Stimulated activated naive CD4-positive, alpha-beta T cell (primary cell): ENCODE data around the gene GAGE12J.
A peak's percentile ranks its signal among the peaks of the same experiment; 100 is the strongest.
"Not testable (repeated sequence)": the region's sequence is repeated elsewhere in the genome, so short reads cannot be mapped to it uniquely, and the experiment has no call there.

Experiments used
- DNase-seq, 6 experiments: peaks; one replicate each; lab custom pipeline; 2025; lab: John Stamatoyannopoulos, UW

GAGE12J gene, protein sequence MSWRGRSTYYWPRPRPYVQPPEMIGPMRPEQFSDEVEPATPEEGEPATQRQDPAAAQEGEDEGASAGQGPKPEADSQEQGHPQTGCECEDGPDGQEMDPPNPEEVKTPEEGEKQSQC

DNA sequence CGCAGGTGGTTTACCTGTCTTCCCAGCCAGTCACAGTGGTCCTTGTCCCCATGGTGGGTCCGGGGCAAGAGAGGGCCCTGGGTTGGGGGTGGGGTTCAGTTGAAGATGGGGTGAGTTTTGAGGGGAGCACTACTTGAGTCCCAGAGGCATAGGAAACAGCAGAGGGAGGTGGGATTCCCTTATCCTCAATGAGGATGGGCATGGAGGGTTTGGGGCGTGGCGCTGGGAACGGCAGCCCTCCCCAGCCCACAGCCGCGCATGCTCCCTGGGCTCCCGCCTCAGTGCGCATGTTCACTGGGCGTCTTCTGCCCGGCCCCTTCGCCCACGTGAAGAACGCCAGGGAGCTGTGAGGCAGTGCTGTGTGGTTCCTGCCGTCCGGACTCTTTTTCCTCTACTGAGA is at the start of gene GAGE12J:
Gene GAGE12J, plus strand, starts transcription at position 301 of the 400 bp plus-strand sequence. CDS start 1,157 bp downstream, outside the sequence.
- not testable (repeated sequence) for DNase-seq

DNA sequence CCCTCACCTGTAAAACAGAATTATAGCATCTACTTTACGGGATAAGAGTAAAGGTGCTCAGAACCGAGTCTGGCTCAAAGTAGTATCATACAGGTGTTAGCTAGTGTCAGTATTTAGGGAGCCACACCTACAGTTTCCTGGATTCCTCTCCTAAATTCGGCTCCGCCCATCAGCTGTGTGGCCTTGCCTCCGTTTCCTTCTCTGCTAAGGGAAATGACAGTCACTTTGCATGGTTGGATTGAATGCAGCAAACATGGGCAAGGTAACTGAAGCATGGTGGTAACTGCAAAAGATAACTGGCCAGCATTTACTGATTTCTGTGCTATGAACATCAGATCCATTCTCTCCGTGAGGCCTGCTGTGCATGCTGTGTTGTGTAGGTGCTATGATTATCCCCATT is 49.4 kb upstream of the GAGE12J start:
- peak in 4 of 6 experiments; percentile 3 to 48 (median 24) for DNase-seq

DNA sequence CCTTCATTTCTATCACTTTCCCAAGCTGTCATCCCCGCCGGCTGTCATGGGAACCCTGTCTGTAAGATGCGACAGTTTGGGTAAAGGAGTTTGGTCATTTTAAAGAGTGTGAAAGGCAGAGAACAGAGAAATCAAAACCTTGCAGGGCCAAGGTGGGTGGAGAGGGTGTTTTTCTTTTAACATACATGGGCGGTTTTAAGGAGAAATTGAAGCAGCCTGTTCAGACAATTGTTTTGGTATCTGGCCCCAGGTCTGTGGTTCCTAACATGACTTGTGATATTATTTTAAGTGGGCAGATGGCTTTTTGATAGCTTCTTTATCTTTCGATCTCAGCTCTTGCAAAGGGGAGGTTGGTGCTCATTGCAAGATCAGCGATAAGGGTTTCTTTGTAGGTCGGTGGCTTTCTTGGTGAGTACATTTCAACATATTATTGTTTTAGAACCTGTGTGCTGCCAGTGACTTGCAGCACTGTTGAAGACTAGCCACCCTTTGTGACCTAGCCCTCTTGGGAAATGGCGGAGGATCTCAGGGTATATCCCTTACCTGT is 48.6 kb upstream of the GAGE12J start:
- peak in 5 of 6 experiments; percentile 2 to 57 (median 42) for DNase-seq

DNA sequence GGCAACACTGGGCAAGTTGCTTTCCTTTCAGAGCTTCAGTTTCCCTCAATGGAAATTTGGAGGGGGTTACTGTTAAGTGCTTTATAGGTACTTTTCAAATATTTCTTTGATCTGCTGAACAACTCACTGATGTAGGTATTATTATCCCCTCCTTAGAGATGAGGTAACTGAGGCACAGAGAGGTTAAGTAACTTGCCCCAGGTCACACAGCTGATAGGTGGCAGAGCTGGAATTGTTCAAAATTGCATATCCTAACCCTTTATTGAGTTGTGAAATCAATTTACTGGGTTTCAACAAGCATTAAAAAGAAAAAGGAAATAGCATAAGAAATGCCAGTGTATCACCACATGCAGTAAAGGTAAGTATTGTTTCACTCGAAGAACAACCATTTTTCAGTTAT is 45.6 kb upstream of the GAGE12J start:
- DNase-seq: no peak

DNA sequence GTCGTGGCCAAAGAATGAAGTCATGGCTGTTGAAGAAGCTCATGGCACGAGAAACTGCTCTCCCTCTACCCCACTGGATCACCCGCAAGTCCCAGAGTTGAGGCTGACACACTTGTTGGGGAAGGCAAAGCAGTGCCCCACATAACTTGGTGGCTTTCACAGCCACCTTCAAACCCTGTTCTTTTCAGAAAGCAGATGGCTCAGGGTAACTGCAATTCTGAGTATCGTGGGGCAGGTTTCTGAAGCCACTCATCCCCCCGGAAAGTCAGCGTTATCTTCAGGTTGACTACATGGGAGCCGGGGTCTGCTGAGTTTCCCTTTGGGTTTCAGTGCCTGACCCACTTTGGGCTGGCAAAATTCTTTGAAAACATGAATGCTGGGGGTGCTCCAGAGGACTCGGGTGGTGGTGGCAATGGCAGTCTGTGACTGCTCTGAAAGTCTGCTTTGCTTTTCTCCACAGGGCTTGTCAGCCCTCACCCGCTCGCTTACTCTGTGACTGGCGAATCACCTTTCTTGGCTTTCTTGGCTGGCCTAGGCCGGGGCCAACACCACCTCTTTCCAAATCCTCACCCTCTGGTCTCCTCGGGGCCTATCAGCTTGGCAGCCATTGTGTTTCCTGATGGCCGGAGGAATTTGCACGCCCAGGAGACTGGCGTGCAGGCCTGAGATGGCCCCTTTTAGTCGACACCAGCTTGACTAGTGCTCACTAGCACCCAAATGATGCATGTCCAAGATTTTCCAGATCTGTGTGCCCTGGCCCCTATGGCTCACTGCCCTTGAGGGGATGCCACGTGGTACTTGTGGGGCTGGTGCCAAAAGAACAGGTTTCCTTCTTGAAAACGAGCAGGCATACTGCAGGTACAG is 44.9 kb upstream of the GAGE12J start:
- DNase-seq: no peak

DNA sequence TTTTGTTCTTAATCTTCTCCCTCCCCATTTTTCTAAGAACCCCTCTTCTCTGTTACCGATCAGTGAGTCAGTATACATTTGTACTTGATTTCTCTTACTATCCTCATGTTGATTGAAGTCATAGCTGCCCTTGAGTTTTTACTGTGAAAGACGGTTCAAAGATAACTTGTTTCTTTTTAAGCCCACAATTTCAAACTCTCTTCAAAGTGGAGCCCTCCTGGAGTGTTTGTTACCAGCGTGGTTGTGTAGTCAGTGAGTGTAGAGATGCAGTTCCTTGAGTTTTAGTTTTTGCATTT is 44.4 kb upstream of the GAGE12J start:
- DNase-seq: no peak

DNA sequence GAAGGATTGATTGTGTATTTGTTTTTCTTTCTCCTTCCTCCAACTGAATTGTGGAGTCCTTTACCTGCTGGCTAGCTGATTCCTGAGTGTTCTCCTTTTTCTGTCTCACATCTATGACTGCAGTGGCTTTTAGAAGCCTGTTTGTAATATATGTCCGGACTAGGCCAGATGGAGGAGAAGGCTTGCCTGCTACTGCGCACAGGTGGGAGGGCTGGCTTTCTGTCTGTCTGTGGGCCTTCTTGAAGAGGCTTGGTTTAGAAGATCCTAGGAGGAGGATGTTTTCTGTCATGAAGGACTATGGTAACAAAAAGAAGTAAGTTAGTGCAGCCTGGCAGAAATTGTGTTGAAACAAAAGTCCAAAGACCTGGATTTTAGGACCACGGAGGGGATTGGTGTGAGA is 43.8 kb upstream of the GAGE12J start:
- DNase-seq: no peak

DNA sequence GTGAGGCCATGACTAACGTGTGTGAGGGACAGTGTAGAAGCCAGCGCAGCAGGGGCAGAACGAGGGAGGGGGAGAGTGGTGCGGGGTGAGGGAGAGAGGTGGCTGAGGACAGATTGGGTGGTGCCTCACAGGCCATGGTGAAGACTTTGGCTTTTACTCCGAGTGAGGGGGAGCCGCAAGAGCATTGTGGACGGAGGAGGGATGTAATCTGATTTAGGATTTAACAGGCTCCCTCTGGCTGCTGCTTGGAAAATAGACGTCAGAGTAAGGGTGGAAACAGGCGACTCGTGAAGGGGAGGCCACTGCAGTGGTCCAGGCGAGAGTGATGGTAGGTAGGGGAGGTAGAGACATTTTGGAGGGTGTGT is 39.2 kb upstream of the GAGE12J start:
- no peak for DNase-seq

DNA sequence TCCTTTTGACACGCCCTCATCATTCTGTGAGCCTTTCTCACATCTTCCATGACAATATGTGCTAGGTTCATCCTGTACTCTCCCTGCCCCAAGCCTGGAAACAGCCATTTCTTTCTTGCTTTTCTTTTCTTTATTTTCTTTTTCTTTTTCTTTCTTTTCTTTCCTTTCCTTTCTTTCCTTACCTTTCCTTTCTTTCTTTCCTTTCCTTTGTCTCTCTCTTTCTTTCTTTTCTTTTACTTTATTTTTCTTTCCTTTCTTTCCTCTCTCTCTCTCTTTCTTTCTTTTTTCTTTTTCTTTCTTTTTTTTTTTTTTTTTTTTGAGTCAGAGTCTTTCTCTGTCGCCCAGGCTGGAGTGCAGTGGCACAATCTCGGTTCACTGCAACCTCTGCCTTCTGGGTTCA is 37.6 kb upstream of the GAGE12J start:
- no peak for DNase-seq

DNA sequence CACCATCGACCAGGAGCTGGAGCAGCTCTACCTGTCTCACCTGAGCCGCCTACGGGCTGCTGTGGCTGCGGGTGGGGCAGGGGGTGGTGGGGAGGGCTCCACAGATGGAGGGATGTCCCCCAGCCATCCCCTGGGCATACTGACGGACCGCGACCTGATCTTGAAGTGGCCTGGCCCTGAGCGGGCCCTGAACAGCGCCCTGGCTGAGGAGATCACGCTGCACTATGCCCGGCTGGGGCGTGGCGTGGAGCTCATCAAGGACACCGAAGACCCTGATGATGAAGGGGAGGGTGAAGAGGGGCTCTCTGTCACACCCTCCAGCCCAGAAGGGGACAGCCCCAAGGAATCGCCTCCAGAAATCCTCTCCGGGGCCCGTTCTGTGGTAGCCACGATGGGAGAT is 35.7 kb upstream of the GAGE12J start:
- no peak for DNase-seq

DNA sequence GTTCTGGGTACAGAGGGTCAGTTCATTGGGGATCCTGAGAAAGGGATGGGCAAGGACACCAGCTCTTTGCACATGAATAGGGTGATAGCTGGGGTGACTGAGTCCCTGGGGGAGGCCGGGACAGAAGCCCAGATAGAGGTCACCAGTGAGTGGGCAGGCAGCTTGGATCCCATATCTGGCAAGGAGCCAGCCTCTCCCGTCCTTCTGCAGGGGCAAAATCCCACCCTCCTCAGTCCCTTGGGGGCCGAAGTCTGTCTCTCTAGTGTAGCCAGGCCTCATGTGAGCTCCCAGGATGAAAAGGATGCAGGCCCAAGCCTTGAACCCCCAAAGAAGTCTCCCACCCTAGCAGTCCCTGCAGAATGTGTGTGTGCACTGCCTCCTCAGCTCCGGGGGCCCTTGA is 35.3 kb upstream of the GAGE12J start:
- no peak for DNase-seq

DNA sequence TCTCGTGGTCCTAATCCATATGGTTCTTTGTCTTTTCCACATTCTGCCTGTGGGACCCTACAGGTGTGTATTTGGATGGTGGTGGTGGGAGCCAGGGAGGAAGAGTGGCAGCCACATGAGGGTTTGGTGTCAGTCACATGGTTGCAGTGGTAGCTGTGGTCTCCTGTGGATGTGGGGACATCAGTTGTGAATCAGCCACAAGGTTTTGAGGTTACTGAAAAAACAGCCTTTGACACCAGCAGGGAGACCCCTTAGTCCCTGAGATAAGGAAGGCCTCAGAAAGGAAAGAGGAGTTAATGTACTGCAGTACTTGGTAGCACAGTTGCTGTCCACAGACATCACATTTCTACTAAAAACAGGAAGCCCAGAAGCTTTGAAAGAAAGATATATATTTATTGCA is 34.2 kb upstream of the GAGE12J start:
- no peak for DNase-seq

DNA sequence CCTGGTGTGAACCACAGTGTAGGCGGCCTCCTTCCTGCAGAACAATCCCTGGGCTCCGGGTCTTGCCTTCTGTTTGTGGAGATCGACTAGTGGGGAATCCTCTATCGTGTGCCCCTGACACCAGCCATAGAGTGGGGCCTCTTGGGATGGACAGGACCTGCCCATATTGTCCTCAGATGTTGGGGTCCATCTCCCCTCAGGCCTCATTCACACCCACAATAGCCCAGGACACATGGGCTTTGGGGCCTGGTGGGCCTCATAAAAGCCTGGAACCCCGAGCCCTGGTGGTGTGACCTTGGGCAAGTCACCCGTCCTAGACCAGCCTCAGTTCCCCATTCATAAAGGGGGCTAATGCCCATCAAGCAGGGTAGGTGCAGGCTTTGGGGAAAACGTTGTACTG is 31.6 kb upstream of the GAGE12J start:
- no peak for DNase-seq

DNA sequence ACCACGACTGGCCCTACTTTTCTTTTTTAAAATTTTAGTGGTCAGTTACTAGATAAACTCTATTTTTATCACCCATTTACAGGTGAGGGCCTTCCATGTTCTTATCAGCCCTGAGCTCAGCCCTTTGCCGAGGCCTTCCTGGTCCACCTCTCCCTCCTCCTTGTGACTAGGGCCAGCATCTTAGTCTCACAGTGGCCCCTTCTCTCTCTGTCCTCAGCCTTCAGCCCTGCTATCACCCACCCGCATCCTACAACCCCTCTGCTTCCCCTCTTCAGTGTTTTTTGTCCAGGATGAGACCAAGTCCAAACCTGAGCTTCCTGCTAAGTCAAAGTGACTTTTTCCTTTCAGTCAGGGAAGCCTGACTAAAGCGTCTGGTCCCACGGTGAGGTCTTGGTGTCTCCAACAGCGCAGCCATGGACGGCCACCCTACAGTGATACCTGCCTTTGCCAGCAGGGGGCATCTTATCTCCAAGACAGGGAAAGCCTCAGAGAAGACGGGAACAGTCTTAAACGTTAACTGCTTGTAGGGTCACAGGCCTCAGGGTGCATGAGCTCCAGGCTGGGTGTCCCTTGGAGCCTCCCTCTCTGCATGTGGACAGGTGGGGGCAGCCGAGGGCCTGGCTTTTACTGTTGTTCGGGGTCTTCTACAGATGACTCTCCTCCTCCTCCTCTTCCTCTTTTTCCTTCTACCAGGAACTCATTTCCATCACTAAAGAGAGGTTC is 30.1 kb upstream of the GAGE12J start:
- DNase-seq: peak; percentile 32 to 72 (median 50)

DNA sequence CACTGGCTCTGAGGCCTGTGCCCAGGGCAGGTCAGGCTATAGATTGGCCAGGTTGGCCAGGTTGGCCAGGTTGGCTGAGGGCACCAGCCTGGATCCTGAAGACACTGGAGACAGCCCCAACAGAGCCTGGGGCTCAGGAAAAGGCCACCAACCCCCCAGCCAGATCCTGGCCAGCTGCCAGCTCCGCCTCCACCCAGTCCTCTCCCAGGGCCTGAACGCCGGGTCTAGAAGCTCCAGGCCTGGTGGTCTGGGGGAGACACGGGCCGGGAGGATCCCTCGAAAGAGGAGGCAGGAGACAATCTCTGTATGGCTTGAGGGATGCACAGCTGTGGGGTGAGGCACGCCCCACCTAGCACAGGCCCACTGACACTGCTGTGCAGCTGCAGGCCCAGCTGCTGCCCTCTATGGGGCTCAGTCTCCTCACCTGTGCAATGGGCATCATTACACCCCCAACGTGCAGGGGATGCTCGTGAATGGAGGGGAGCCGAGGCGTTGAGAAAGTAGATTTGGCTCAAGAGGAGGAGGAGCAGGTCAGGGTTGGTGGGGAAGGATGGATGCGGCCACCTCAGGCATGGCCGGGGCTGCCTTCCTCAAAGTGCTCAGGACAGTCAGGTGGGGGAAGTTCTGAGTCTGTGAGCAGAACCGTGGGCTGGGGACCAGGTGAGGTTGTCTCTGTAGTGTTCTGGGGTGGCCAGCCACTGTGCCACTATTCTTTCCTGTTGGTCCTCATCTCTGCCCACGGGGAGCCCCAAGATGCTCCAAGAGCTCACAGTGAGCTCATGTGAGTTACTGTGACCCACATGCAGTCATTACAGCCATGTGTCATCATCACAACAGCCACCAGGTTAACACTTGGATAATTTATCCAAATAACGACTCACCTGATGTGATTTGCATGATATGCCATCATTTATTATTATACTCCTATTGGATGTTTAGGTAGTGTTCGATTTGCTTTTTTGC is 29.2 kb upstream of the GAGE12J start:
- DNase-seq: no peak

DNA sequence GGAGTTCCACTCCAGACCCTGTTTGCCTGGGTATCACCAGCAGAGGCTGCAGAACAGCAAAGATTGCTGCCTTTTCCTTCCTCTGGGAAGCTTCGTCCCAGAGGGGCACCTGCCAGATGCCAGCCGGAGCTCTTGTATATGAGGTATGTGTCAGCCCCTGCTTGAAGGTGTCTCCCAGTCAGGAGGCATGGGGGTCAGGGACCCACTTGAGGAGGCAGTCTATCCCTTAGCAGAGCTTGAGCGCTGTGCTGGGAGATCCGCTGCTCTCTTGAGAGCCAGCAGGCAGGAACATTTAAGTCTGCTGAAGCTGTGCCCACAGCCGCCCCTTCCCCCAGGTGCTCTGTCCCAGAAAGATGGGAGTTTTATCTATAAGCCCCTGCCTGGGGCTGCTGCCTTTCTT is 22.5 kb upstream of the GAGE12J start:
- not testable (repeated sequence) for DNase-seq

DNA sequence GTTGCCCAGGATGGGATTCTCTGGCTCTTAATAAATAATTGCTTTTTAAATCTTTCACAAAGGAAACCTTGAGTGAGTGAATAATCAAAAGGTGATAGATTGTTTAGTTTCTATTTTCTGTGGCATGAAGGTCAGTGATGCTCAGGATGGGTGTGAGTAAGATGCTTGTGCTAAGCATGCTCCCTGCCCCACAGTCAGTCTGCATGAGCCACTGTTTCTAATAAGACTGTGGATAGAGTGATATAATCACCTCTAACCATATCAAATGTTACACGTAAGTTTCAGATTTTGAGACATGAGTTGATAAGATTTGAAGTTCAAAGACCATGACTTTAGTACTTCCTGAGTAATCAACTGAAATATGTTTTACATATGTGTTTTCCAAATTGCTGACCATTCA is 21.1 kb upstream of the GAGE12J start:
- DNase-seq: no peak

DNA sequence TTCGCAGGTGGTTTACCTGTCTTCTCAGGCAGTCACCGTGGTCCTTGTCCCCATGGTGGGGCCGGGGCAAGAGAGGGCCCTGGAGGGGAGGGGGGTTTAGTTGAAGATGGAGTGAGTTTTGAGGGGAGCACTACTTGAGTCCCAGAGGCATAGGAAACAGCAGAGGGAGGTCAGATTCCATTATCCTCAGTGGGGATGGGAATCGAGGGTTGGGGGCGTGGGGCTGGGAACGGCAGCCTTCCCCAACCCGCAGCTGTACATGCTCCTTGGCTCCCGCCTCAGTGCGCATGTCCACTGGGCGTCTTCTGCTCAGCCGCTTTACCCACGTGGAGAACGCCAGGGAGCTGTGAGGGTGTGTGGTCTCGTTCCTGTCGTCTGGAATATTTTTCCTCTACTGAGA is 18.5 kb upstream of the GAGE12J start, which contains the start of gene GAGE10:
Gene GAGE10, plus strand, starts transcription at position 301 of the 400 bp plus-strand sequence. CDS start 1,214 bp downstream, outside the sequence.
- no peak for DNase-seq

DNA sequence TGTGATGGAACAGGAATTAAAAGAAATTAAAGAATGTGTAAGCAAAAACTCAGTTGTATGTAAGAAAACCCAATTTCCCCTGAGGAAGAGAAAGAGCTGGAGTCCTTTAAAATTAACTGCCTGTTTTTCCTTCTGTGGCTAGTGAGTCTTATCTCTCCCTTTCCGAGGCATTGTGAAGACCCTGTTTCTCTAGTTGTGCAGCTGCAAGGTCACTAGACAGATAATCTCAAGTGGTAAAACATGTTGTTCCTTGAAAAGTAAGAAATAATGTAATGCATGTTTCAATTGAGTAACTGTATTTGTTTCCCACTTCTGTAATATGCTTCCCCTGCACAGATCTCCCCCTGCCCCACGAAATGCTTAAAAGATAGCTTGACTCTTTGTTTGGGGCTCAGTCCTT is 14.1 kb upstream of the GAGE12J start:
- not testable (repeated sequence) for DNase-seq

DNA sequence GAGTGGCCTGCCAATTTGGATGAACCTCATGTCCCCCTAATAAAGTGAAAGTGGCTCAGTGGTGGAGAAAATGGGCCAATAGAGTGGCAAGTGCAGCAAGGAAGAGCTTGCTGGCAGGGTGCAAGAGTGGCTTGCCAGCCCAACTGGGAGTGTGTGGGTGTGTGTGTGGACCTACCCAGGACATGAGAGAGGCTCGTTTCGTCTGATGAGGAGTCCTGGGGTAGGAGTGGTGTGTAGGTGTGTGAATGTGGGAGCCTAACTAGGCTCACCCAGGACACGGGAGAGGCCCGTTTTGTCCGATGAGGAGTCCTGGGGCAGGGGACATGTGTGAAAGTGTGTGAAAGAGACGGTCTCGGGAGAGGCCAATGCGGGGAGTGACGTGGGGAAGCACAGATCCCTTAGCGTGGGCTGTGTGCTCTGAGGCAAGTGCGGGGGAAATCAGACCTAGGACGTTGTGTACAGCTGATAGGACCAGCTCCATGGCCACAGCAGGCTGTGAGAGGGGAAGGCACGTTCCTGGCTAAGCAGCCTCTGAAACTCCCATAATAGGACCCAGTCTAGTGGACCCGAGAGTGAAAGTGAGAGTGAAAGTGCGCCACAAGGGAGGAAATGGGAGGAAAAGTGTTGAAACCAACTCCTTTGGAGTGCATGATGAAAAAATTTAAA is 13.1 kb upstream of the GAGE12J start:
- peak in 4 of 6 experiments; percentile 2 to 72 (median 33) for DNase-seq

DNA sequence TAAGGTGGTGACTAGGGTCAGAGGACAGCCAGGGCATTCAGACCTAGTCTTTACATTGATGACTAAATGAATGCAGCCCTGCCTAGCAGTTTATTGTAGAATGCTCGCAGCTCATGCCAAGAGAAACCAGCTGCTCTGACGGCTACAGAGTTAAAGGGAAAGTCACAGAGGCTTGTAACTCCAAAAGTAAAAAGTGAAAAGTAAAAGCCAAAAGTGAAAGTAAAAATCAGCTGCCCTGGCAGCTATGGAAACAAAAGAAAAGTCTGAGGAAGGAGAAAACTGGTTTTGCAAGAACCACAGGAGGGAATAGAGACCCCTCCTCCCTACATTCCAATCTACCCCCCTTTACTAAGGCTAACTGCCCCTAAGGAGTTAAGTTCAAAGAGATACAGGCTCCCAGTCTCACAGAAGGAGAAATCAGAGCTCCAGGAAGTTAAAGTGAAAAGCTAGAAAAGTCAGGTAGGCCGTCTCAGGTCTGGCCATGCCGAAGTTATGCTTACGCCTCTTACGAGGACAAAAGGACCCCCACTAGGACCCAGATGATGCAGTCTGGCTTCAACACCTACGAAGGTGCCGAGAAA is 12.3 kb upstream of the GAGE12J start:
- DNase-seq: peak in 3 of 6 experiments; percentile 39 to 72 (median 66)
